ENCODE data around the gene LPAR1. TPM values are rescaled to one million over a fixed set of nuclear protein-coding genes. Genes with fewer than 3 reads are reported as not detected.

Gene LPAR1
- total and polyA plus RNA-seq, 2 donors (not counting 1 experiment from before 2014, with no cell fraction given): 222 to 240 TPM

- DNase-seq (ENCODE audit: low read depth in 2 of 2): no peak
- no peaks in the 10 kb centered on the region for H3K27me3 ChIP-seq (ENCODE audit: control insufficient read depth, insufficient read depth, low read length)
- H4K20me1 ChIP-seq (ENCODE audit: control insufficient read depth, extremely low read depth, insufficient read depth, low read length): no peaks in the 10 kb centered on the region
- H3K4me1 ChIP-seq (ENCODE audit: control insufficient read depth, extremely low read depth, insufficient read depth, low read length): peaks cover 17% of the 10 kb centered on the region
- H3K9ac ChIP-seq (ENCODE audit: insufficient read depth, low read length): no peak overlapping the region
- peaks cover 84% of the 10 kb centered on the region for H3K79me2 ChIP-seq (ENCODE audit: control insufficient read depth, insufficient read depth, low read length)
- TF ChIP-seq EZH2 (IDR thresholded peaks at IDR 0.05; ENCODE audit: low read length, missing control alignments) (no peak), CTCF (conservative IDR thresholded peaks at IDR 0.05 in 1 of 2, IDR thresholded peaks at IDR 0.05 in 1 of 2; ENCODE audit: low read depth in 1 of 2, low read length in 2 of 2) (no peak)
- no peaks in the 10 kb centered on the region for H3K9me3 ChIP-seq (ENCODE audit: control insufficient read depth, insufficient read depth, low read depth, low read length)
- no peak overlapping the region for H3K4me2 ChIP-seq (ENCODE audit: extremely low read depth, insufficient read depth, low read length)
- H3K27ac ChIP-seq (ENCODE audit: insufficient read depth, low read length): no peak overlapping the region
- H3K36me3 ChIP-seq (ENCODE audit: control insufficient read depth, insufficient read depth, low read length): peaks cover 2% of the 10 kb centered on the region
- no peak overlapping the region for H2AFZ ChIP-seq (ENCODE audit: low read length)
- H3K4me3 ChIP-seq (replicated peaks in 1 of 4; ENCODE audit: control extremely low read depth in 1 of 4, insufficient read depth in 1 of 4, low read depth in 3 of 4, low read length in 4 of 4): no peak overlapping the region
Observed at GRCh38 chr9:110947491-110948044, 90.7 kb downstream of the LPAR1 start.

GRCh38 chr9:110942522-110942921, 95.7 kb downstream of the LPAR1 start:
- no peak for TF ChIP-seq EZH2 (IDR thresholded peaks at IDR 0.05; ENCODE audit: low read length, missing control alignments)
- no peak for TF ChIP-seq CTCF (conservative IDR thresholded peaks at IDR 0.05 in 1 of 2, IDR thresholded peaks at IDR 0.05 in 1 of 2; ENCODE audit: low read depth in 1 of 2, low read length in 2 of 2)
- Histone ChIP-seq H3K4me1 (ENCODE audit: control insufficient read depth, extremely low read depth, insufficient read depth, low read length) (peaks cover 4% of the 10 kb centered on the region), H3K9me3 (ENCODE audit: control insufficient read depth, insufficient read depth, low read depth, low read length) (no peaks in the 10 kb centered on the region), H4K20me1 (ENCODE audit: control insufficient read depth, extremely low read depth, insufficient read depth, low read length) (no peaks in the 10 kb centered on the region), H2AFZ (ENCODE audit: low read length) (no peak overlapping the region), H3K27me3 (ENCODE audit: control insufficient read depth, insufficient read depth, low read length) (no peaks in the 10 kb centered on the region), H3K9ac (ENCODE audit: insufficient read depth, low read length) (no peak overlapping the region), H3K79me2 (ENCODE audit: control insufficient read depth, insufficient read depth, low read length) (peaks cover 84% of the 10 kb centered on the region), H3K36me3 (ENCODE audit: control insufficient read depth, insufficient read depth, low read length) (peaks cover 13% of the 10 kb centered on the region), H3K4me3 (replicated peaks in 1 of 4; ENCODE audit: control extremely low read depth in 1 of 4, insufficient read depth in 1 of 4, low read depth in 3 of 4, low read length in 4 of 4) (no peak overlapping the region), H3K4me2 (ENCODE audit: extremely low read depth, insufficient read depth, low read length) (no peak overlapping the region), H3K27ac (ENCODE audit: insufficient read depth, low read length) (no peak overlapping the region)
- DNase-seq (ENCODE audit: low read depth in 2 of 2): peak in 1 of 2 donors; percentile 92

GRCh38 chr9:110940951-110941557, 97.2 kb downstream of the LPAR1 start:
- no peak overlapping the region for H3K9ac ChIP-seq (ENCODE audit: insufficient read depth, low read length)
- H3K4me3 ChIP-seq (replicated peaks in 1 of 4; ENCODE audit: control extremely low read depth in 1 of 4, insufficient read depth in 1 of 4, low read depth in 3 of 4, low read length in 4 of 4): no peak overlapping the region
- no peaks in the 10 kb centered on the region for H3K27me3 ChIP-seq (ENCODE audit: control insufficient read depth, insufficient read depth, low read length)
- H3K79me2 ChIP-seq (ENCODE audit: control insufficient read depth, insufficient read depth, low read length): peaks cover 85% of the 10 kb centered on the region
- no peak for DNase-seq (ENCODE audit: low read depth in 2 of 2)
- H3K27ac ChIP-seq (ENCODE audit: insufficient read depth, low read length): no peak overlapping the region
- TF ChIP-seq CTCF (conservative IDR thresholded peaks at IDR 0.05 in 1 of 2, IDR thresholded peaks at IDR 0.05 in 1 of 2; ENCODE audit: low read depth in 1 of 2, low read length in 2 of 2): no peak
- TF ChIP-seq EZH2 (IDR thresholded peaks at IDR 0.05; ENCODE audit: low read length, missing control alignments): no peak
- no peak overlapping the region for H2AFZ ChIP-seq (ENCODE audit: low read length)
- no peak overlapping the region for H3K4me2 ChIP-seq (ENCODE audit: extremely low read depth, insufficient read depth, low read length)
- no peaks in the 10 kb centered on the region for H4K20me1 ChIP-seq (ENCODE audit: control insufficient read depth, extremely low read depth, insufficient read depth, low read length)
- H3K36me3 ChIP-seq (ENCODE audit: control insufficient read depth, insufficient read depth, low read length): peaks cover 13% of the 10 kb centered on the region
- no peaks in the 10 kb centered on the region for H3K9me3 ChIP-seq (ENCODE audit: control insufficient read depth, insufficient read depth, low read depth, low read length)
- H3K4me1 ChIP-seq (ENCODE audit: control insufficient read depth, extremely low read depth, insufficient read depth, low read length): peaks cover 10% of the 10 kb centered on the region

Measured in fibroblast of lung (primary cell).